GM21515 (cell line): ENCODE measurements around the gene RAB3C.
"Not testable (repeated sequence)": the region's sequence is repeated elsewhere in the genome, so short reads cannot be mapped to it uniquely, and the experiment has no call there.

ENCODE experiments used
- ATAC-seq: cut with Tn5 transposase; IDR thresholded peaks from one replicate; pipeline ENCODE4 v1.9.1; 2021; ENCODE audit not compliant: unreplicated experiment

Gene RAB3C

DNA sequence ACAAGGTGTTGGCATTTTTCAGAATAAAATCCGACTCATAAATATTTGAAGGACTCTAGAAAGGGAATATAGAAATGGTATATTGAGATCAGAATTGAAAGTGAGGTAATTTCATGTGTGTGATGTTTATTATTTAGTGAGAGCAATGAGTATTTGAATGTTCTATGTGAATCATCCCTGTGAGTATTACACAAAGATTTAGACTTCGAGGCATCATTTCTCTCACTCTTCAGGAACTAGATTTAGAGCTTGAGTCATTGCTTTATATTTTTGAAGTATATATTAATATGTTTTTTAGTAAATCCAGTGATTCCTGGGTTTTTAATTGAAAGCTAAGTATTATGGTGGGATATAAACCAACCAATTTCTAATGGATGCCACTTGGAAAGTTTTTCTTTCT, 91.2 kb downstream of the RAB3C start:
- no peak for ATAC-seq

DNA sequence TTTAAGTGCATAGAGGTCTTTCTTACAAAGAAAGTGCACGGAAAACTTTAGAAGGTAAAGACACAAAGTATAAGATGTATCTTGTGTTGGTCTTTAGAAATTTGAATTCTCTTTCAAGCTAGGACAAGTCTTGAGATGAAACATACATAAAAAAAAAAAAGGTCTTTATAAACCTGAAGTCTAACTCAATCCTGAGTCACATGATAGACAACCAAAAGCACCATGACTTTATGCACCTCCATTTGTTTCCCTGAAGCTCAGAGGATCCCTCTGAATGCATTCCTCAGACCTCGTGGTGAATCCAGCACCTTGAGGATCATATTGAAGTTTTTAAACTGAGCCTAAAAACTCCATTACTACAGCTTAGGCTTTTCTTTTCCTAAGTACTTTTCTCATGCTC, 91.8 kb downstream of the RAB3C start:
- ATAC-seq, result no peak

DNA sequence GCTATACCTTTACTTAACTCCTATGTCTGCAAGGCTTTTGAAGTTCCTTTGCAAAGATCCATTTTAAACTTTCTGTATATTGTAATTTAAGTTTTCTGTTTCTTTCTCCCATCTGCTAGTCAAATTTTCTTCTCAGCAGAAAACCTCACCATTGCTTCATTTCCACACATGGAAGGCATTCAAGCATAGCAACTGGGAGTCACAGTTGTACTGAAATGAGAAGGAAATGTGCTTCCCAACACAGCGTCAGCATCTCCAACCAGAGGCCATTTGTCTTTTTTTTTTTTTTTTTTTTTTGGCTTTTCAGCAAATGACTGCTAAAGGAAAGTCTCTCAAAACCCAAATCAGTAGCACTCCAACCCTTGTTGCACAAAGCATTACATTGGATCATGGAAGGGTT, 92.5 kb downstream of the RAB3C start:
- ATAC-seq, result no peak

DNA sequence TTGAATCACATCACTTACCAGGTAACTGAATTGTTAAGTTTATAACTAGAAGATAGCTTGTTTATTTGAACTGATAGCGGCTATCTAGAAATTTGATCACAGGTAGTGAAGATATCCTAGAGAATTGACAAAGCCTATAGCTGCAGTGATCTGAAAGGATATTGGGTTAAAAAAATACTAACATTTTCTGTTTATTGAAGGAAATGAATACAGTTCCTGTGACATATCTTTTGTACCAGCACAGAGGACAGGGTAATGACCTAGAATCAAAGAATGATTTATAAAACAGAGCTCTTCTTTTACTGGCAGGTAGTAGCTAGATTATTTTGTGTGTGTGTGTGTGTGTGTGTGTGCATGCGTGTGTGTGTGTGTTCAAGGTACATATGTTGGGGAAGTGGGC, 94.8 kb downstream of the RAB3C start:
- no peak for ATAC-seq

DNA sequence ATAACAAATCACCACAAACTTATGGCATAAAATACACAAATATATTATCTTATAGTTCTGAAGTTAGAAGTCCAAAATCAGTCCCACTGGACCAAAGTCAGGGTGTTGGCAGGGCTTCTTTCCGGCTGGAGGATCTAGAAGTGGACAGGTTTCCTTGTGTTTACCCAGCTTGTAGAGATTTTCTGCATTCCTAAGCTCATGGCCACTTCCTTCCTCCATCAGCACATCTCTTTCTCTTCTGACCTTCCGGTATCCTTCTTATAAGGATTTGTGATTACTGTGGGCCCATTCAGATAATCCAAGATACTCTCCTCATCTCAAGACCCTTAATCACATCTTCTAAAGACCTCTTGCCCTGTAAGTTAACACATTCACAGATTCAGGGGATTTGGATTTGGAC, 97.6 kb downstream of the RAB3C start:
- ATAC-seq, result no peak

DNA sequence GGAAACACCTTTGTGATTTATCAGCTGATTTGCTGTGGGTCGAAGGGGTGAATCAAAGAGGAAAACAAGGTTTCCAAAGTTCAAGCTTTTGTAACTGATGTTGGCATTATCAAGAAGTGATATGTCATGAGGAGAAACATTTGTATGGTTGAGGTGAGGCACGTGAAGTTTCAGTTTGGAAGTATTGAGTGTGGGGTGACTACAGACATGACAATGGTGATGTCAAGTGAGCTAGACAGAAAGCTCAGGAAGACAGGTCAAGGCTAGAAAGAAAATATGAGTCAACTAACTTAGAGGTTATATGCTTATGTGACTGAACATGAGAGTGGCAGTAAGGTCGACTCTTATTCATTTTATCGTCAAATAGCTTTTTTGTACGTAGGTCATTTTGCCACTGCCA, 99.1 kb downstream of the RAB3C start:
- no peak for ATAC-seq

DNA sequence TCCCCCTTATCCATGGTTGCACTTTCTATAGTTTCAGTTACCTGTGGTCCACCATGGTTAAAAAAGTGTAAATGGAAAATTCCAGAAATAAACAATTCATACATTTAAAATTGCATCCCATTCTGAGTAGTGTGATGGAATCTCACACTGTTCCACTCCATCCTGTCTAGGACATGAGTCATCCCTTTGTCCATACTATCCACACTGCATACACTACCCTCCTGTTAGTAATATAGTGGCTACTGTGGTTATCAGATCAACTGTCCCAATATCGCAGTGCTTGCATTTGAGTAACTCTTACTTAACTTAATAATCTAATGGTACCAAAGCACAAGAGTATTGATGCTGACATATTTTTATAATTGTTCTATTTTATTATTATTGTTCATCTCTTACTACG, 100.7 kb downstream of the RAB3C start:
- ATAC-seq, result no peak

DNA sequence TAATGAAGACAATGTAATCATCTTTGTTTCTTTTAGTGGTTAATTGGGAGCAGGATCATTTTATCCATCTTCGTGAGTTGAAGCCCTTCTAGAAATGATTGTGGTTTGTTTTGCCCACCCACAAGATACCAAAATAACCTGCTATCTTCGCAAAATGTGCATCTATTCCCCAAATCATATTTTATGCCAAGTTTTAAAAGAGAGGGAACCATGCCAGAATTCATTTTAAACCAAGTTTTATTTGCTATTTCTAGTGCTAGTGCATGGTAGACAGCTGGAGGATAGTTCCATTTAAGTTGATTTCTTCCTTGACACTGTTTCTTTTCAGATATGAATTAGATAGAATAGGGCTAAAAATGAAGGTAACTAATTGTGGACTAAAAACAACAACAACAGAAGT, 104.2 kb downstream of the RAB3C start:
- no peak for ATAC-seq

DNA sequence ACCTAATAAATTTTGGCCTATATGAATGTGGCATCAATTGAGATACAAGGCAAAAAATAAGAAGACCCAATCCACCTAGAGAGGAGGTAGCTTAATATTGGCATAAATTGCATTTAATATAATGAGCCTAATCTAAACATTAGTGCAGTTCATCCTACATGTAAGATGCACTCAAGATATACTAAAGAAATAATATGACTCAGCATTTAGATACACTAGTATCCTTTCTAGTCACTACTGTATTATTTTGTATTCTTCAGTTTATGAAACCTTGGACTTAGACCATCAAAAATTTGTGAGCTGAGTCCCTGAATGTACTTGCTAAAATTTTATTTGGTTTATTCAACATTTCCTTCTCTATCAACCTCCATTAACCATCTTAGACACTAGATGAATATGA, 104.7 kb downstream of the RAB3C start:
- ATAC-seq, result no peak

DNA sequence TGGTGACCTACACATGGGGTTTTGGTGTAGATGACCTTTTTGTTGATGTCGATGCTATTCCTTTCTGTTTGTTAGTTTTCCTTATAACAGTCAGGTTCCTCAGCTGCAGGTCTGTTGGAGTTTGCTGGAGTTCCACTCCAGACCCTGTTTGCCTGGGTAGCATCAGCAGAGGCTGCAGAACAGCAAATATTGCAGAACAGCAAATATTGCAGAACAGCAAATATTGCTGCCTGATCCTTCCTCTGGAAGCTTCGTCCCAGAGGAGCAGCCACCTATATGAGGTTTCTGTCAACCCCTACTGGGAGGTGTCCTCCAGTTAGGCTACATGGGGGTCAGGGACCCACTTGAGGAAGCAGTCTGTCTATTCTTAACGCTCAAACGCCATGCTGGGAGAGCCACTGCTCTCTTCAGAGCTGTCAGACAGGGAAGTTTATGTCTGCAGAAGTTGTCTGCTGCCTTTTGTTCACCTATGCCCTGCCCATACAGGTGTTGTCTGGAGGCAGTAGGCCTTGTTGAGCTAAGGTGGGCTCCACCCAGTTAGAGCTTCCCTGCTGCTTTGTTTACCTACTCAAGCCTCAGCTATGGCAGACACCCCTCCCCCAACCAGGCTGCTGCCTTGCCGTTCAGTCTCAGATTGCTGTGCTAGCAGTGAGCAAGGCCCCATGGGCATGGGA, 116.3 kb downstream of the RAB3C start:
- not testable (repeated sequence) for ATAC-seq

DNA sequence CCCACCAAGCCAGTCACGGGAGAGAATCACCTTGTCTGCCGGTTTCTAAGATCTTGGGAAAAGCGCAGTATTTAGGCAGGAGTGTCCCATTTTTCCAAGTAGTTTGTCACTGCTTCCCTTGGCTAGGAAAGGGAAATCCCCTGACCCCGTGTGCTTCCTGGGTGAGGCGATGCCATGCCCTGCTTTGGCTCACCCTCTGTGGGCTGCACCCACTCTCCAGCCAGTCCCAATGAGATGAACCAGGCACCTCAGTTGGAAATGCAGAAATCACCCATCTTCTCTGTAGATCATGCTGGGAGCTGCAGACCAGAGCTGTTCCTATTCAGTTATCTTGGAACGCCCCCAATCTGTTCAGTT, 116.9 kb downstream of the RAB3C start:
- ATAC-seq, result no peak

DNA sequence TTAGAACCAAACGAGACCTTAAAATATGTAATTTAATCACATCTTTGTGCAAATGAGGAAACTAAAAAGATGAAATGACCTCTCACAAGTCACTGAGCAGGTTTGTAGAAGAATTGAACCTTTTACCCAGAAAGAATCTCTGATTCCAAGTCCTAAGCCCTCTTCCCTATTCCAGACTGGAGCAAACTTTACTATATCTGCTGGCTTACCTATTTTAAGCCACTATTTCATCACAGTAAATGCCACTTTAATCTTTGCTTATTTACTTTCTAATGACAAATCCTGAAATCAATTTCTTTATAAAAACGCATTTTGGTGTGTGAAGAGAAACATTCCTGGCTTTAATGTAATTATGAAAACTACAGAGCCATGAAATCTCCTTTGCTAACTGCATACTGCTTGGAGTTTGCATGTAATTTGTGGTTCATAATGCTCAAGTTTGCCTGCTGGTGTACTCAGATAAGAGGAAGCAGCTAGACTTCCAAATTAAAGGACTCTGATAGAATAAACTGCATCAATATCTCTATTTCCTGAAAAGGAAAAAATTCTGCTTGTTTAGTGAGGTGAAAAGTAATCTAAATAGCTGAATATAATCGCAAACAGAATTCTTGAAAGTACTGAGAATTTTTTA, 121.2 kb downstream of the RAB3C start:
- no peak for ATAC-seq

DNA sequence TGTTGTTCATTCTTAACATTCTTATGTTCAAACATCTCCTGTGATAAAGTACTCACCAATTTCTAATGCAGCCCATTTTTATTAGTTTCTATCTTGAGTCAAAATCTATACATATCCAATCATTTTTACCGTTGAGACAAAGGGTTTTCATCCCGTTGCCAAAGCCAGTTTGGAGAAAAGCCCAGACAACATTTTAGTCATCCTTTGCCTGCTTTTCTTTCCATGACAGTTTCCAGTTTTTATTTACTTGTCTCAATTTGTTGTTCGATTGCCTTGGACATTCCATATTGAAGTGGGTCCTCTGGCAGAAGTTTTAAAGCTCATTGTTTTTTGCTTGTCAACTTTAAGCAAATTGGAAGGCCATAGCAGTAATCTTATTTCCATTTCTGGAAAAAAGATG, 123.9 kb downstream of the RAB3C start:
- no peak for ATAC-seq

DNA sequence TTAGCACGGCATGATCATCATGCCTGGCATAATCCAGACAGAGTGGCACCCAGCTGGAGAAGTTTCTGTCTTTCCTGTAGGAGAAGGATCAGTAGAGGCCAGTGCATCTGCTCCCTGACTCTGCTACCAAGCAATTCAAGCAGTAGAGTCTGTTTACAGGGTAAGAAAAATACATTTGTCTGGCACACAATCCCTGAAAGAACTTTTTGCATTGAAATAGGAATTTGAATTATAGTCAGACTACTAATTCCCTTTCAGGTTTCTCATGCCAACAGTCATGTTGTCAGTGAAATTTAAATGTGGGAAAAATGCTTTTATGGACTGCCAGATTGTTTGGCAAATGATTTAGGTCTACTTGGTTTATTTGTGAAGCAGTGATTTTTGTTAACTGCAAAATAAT, 125.6 kb downstream of the RAB3C start:
- ATAC-seq, result no peak

DNA sequence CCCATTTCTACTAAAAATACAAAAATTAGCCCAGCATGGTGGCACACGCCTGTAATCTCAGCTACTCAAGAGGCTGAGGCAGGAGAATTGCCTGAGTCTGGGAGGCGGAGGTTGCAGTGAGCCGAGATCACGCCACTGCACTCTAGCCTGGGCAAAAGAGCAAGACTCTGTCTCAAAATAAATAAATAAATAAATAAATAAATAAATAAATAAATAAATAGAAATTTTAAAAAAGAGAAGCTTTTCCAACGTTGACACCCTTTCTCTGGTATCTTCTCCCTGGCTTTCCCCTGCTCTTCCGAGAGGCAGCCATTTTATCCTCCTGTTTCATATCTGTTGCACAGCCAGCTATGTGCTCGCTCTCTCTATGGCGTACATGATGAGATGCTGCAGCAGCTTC, 127.5 kb downstream of the RAB3C start:
- not testable (repeated sequence) for ATAC-seq

DNA sequence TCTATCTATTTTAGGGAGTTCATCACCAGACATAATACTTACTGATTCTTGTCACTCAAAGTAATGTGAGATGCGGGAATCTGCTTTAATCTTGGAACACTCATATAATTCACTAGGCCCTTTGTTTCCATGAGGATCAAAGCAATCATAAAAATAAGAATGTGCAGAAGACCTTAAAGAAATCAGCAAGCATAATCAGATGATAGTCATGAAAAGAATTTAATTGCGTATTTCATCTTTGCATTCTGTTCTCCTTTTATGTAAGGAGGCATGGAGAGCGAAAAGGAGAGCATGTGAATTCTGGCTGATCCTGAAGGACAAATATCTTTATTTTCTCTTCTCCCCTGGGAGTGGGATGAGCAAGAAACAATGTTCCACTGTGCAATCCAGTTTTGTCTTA, 128.0 kb downstream of the RAB3C start:
- ATAC-seq, result no peak

DNA sequence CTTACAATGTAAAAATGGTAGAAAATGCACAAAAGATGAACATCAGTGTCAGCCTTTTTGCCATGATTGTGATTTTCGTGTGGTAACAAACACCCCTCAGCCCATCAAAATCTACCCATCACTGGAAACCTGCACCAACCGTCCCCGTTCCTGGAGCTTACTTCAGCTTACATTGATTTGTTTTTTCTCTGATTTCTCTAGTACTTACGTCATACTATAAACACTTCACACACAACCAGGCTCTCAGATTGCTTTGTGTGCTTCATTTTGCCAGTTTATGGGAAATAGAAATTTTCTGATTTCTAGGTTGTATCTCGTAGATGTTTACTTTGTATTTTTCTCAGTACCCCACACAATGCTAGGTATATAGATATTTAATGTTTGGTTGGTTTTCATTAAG, 129.1 kb downstream of the RAB3C start:
- ATAC-seq, result no peak

DNA sequence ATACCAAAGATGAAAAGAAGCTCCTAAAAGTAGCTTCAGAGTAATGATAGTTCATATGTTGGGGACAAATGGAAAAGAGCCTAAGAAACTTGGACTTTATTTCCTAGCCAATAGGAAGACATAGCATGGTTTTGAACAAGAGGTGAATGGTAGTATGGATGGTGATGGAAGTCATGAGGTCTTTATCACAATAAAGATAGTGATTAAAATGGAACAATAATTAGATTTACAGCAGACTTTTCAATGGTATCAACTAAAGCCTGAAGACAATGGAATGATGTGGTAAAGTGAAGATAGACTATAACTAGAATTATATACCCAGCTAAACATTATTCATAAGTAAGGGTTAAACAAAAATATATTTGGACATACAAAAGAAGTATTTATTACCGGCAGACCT, 131.2 kb downstream of the RAB3C start:
- no peak for ATAC-seq

DNA sequence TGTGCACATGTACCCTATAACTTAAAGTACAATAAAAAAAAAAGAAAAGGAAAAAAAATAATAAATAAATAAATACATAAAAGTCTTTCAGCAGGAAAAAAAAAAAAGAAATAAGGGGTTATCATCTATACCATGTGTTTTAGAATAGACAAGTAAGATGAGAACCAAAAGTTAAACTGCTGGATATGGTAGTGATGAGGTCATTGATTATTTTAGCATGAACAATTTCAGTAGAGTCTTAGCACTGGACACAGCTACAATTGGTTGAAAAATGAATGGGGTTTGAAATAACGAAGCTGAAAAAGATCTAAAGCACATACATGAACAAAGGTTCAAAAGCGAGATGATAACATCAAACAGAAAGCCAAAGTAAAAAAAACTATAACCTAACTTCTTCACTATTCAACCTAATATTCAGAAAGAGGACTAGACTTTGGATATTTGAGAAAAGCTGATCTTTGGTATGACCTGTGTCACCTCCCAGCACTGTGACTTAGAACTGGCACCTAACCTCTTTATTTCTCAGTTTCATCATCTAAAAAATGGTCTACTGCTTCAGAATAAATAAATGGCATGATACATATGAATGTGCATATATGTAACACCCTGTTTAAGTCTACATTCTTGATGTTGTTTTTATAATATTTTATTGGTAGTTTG, 133.3 kb downstream of the RAB3C start:
- no peak for ATAC-seq

DNA sequence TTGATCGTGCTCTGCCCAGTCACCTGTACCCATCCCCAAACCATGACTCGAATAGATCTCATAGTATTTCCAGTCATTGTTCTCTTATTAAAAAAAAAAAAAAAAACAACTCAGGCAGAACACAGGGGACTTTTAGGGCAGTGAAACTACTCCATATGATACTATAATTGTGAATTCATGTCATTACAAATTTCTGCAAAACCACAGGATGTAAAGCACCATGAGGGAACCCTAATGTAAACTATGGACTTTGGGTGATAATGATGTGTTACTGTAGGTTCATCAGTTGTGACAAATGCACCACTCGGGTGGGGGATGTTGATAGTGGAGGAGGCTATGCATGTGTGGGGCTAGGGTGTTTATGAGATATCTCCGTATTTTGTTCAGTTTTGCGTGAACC, 133.8 kb downstream of the RAB3C start:
- ATAC-seq, result no peak

DNA sequence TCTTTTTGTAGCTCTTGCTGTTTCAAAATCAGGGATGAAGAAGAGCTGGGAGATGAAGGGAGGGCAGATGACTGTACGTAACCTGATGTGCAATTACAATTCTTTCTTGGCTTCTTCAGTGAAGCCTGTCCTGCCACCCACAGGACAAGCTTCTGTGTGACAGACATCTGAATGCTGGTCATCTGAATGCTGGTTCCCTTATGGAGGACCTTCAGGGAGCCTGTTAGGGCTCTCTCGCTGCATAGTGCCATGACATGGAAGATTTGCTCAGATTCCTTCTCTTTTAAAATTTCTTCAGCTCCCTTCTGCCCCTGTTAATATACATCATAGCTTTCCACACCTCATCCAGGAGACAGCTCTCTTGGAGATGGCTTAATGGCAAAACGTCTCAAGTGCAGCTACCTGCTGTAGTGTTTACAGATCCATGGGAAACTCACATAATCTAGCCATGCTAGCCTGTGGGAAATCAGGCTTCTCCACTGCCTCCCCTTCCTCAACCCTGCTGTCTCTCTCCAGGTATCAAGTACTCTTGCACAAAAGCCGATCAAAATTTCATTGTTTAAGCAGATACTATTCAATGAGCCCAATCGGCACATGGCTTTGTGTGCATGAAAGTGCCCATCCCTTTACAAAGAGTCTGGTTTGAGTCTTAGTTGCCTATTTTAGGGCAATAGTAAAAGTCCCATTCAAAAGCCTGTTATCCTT, 134.6 kb downstream of the RAB3C start:
- ATAC-seq, result no peak
